A673 (cell line): ENCODE measurements around the gene BRI3.

Source experiments
- EZH2 ChIP-seq: fragments of 200-600 bp; sonication (generic); IDR thresholded peaks from 2 replicates; pipeline ENCODE4 v1.6.1; 2017; ENCODE audit warnings: borderline replicate concordance, low read depth, mild to moderate bottlenecking, mixed read lengths, antibody characterized with exemption, low read length; ENCODE audit not compliant: poor library complexity, severe bottlenecking
- TF ChIP-seq, protein P1 (sequence below): fragments of 300-800, 200-600 bp; sonication (generic); conservative IDR thresholded peaks from 2 replicates; pipeline ENCODE4 v1.5.1; 2017; ENCODE audit warnings: low read depth, mild to moderate bottlenecking, antibody characterized with exemption, low read length, moderate library complexity, mixed read lengths

DNA sequence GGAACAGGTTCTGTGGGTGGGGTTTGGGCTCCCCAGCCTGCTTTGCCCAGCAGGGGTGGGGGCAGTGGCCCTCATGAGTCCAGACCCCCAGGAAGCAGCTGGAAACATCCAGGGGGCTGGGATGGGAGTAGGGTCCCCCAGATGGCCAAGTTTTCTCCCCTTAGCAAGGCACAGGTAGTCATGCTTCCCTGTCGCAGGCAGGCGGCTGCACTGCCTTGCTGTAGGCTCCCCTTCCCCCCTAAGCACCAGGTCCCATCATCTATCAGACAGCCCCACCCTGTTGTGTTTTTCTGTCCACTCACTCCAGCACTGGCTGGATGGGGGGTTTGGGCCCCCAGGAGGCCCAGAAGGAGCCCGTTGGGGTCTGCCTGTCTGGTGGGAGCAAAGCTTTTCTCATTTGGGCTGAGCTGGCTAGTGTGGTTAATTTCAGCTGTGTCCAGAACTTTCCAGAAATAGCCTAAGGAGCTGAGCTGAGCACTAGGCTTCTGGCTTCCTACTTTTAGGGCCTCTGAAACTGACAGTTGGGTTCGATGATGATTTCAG lies 7.9 kb downstream of the BRI3 start:
- TF ChIP-seq, protein P1, sequence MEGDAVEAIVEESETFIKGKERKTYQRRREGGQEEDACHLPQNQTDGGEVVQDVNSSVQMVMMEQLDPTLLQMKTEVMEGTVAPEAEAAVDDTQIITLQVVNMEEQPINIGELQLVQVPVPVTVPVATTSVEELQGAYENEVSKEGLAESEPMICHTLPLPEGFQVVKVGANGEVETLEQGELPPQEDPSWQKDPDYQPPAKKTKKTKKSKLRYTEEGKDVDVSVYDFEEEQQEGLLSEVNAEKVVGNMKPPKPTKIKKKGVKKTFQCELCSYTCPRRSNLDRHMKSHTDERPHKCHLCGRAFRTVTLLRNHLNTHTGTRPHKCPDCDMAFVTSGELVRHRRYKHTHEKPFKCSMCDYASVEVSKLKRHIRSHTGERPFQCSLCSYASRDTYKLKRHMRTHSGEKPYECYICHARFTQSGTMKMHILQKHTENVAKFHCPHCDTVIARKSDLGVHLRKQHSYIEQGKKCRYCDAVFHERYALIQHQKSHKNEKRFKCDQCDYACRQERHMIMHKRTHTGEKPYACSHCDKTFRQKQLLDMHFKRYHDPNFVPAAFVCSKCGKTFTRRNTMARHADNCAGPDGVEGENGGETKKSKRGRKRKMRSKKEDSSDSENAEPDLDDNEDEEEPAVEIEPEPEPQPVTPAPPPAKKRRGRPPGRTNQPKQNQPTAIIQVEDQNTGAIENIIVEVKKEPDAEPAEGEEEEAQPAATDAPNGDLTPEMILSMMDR: no peak
- TF ChIP-seq EZH2: no peak
